Measurements from ENCODE around the gene SLC30A2. TPM values are rescaled to one million over a fixed set of nuclear protein-coding genes. Genes with fewer than 3 reads are reported as not detected.
A peak's percentile ranks its signal among the peaks of the same experiment; 100 is the strongest.

SLC30A2 gene
- total RNA-seq, 1 donor from 2014 or later: not detected

GRCh38 chr1:26022404-26022779 lies 23.5 kb downstream of the SLC30A2 start:
- no peak overlapping the region for H3K27ac ChIP-seq (ENCODE audit: low read depth, low read length)
- DNase-seq (ENCODE audit: low read depth) (no peak), FAIRE-seq (no peak)
- Mint-ChIP-seq H3K9me3 (ENCODE audit: unreplicated experiment) (no peaks in the 10 kb centered on the region), H3K36me3 (ENCODE audit: low read depth, unreplicated experiment) (peaks cover 3% of the 10 kb centered on the region), H3K4me3 (ENCODE audit: unreplicated experiment) (peak overlapping the region; percentile 81), H3K27me3 (ENCODE audit: low read depth, unreplicated experiment) (no peaks in the 10 kb centered on the region), H3K4me1 (ENCODE audit: low read depth, unreplicated experiment) (peaks cover 53% of the 10 kb centered on the region), H3K27ac (ENCODE audit: unreplicated experiment) (no peak overlapping the region)
- no peak overlapping the region for H2AFZ ChIP-seq (ENCODE audit: low read depth, low read length)
- H4K20me1 ChIP-seq (ENCODE audit: insufficient read depth, low read length): no peaks in the 10 kb centered on the region
- H3K9me3 ChIP-seq (ENCODE audit: insufficient read depth, low read depth, low read length): no peaks in the 10 kb centered on the region
- H3K36me3 ChIP-seq (ENCODE audit: insufficient read depth, low read length): no peaks in the 10 kb centered on the region
- peak overlapping the region; percentile 84 for H3K4me2 ChIP-seq (ENCODE audit: low read length)
- TF ChIP-seq CTCF (IDR thresholded peaks at IDR 0.05; ENCODE audit: insufficient read depth, low read depth, low read length) (no peak), EZH2 (IDR thresholded peaks at IDR 0.05; ENCODE audit: insufficient read depth, low read length) (no peak)
- H3K4me1 ChIP-seq (ENCODE audit: insufficient read depth, low read length): peaks cover 69% of the 10 kb centered on the region
- H3K9ac ChIP-seq (ENCODE audit: low read length): peak overlapping the region; percentile 39
- peak overlapping the region; percentile 60 for H3K4me3 ChIP-seq (ENCODE audit: insufficient read depth, low read depth, low read length)
- peaks cover 23% of the 10 kb centered on the region for H3K79me2 ChIP-seq (ENCODE audit: insufficient read depth, low read length)
- no peaks in the 10 kb centered on the region for H3K27me3 ChIP-seq (ENCODE audit: insufficient read depth, low read length)

GRCh38 chr1:26021647-26022403 lies 24.1 kb downstream of the SLC30A2 start, which contains the start of gene EXTL1:
EXTL1 (plus strand) TSS chr1:26021775; CDS start chr1:26022647, 872 bp downstream.
- H3K27me3 Mint-ChIP-seq (ENCODE audit: low read depth, unreplicated experiment): no peaks in the 10 kb centered on the region
- Histone ChIP-seq H3K79me2 (ENCODE audit: insufficient read depth, low read length) (peaks cover 23% of the 10 kb centered on the region), H2AFZ (ENCODE audit: low read depth, low read length) (peak within 1 kb of the TSS; percentile 72), H3K4me3 (ENCODE audit: insufficient read depth, low read depth, low read length) (peak within 1 kb of the TSS; percentile 60), H3K27ac (ENCODE audit: low read depth, low read length) (peak within 1 kb of the TSS; percentile 82), H3K36me3 (ENCODE audit: insufficient read depth, low read length) (no peaks in the 10 kb centered on the region), H3K4me2 (ENCODE audit: low read length) (peak within 1 kb of the TSS; percentile 84), H4K20me1 (ENCODE audit: insufficient read depth, low read length) (no peaks in the 10 kb centered on the region), H3K27me3 (ENCODE audit: insufficient read depth, low read length) (no peaks in the 10 kb centered on the region), H3K4me1 (ENCODE audit: insufficient read depth, low read length) (peaks cover 75% of the 10 kb centered on the region), H3K9me3 (ENCODE audit: insufficient read depth, low read depth, low read length) (no peaks in the 10 kb centered on the region), H3K9ac (ENCODE audit: low read length) (peak within 1 kb of the TSS; percentile 55)
- H3K4me1 Mint-ChIP-seq (ENCODE audit: low read depth, unreplicated experiment): peaks cover 54% of the 10 kb centered on the region
- H3K4me3 Mint-ChIP-seq (ENCODE audit: unreplicated experiment): peak within 1 kb of the TSS; percentile 91
- FAIRE-seq (peak; percentile 41), DNase-seq (ENCODE audit: low read depth) (peak; percentile 59)
- peaks cover 1% of the 10 kb centered on the region for H3K36me3 Mint-ChIP-seq (ENCODE audit: low read depth, unreplicated experiment)
- TF ChIP-seq CTCF (IDR thresholded peaks at IDR 0.05; ENCODE audit: insufficient read depth, low read depth, low read length): no peak
- TF ChIP-seq EZH2 (IDR thresholded peaks at IDR 0.05; ENCODE audit: insufficient read depth, low read length): no peak
- H3K9me3 Mint-ChIP-seq (ENCODE audit: unreplicated experiment): no peaks in the 10 kb centered on the region
- H3K27ac Mint-ChIP-seq (ENCODE audit: unreplicated experiment): peak within 1 kb of the TSS; percentile 93

Data from astrocyte (in vitro differentiated cells and primary cell).